NCI-H2196 (cell line): ENCODE data around the gene DDX24.

Source experiments
- DNase-seq: peaks from one replicate; lab custom pipeline; 2025; ENCODE audit not compliant: unreplicated experiment; lab: John Stamatoyannopoulos, UW

Gene DDX24

GRCh38 chr14:94049625-94050023, 31.4 kb downstream of the DDX24 start:
- DNase-seq = no peak

- no peak for DNase-seq
Measured at GRCh38 chr14:94048691-94049624, 32.0 kb downstream of the DDX24 start.

- DNase-seq = no peak
Measured at GRCh38 chr14:94047581-94047980, 33.4 kb downstream of the DDX24 start.

DNA sequence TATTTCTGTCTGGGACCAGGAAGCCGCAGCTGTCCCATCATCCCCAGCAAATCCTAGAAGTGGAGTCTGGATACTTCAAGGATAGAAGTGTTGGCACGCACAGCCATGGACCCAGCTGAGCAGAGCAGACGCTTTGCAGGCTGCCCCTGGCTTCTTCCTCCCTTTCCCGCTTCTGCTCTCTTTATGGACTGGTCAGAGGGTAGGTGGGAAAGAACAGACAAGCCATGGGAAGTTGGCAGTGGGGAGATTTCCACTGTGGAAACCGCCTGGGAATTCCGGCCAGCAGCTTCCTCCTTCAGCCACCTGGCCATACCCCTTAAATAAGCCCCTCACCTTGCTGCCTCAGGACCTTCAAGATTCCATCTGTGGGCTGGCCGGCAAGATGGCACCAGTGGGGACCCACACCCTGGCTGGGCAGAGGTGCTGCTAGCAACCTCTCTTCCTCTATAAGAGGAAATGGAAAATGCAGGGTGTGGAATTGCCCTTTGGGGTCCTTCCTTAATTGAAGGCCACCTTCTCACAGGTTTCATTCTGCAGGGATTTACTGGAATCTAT, 34.2 kb downstream of the DDX24 start:
- no peak for DNase-seq

GRCh38 chr14:94045563-94046345, 35.2 kb downstream of the DDX24 start:
- DNase-seq = no peak

DNA sequence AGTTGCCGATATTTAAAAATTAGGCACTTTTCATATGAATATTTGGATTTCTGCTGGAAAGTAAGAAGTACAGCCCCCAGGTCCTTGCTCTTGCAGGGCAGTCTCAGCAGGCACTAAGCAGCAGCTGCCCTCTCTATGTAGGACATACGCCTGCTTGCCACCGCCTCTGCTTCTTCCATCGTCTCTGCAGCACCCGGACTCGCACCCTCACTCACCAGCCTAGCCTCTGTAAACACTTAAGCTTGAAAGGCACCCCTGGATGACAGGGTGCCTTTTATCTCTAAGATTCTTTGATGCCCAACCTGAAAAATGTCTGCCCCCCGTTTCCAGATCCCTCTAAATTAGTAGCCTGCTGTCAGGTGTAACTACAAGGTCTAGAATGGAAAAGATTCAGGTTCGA, 35.9 kb downstream of the DDX24 start:
- DNase-seq = no peak

- DNase-seq = no peak
Measured at GRCh38 chr14:94044476-94045091, 36.4 kb downstream of the DDX24 start.

DNA sequence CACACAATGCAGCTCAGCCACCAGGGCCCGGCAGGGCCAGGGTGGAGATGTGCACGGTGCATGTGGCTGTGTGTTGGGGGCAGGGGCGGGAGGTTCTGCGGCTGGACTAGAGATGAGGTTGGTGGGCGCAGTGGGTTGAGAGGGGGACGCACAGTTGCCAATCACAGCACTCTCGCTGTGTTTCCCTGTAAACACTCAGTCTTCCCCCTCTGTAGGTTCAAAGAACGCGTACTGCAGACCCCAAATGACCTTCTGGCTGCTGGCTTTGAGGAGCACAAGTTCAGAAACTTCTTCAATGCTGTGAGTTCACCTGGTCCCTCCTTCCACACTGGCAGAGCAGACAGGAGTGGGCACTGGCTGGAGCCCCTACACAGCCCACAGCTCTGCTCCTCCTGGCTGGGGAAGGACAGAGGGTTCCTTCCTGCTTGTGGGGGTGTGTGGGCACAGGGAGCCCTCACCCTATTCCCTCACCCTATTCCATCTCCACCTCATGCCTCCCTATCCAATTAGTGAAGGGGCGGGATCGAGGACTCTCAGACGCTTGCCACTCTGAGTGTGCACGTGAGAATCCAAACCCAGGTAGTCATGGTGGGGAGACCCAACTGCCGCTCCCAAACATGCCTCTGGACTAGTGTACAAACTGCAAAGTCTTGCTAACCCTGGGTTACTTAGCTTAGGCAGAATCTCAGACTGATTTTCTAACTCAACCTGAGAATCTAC, 37.1 kb downstream of the DDX24 start:
- no peak for DNase-seq

DNA sequence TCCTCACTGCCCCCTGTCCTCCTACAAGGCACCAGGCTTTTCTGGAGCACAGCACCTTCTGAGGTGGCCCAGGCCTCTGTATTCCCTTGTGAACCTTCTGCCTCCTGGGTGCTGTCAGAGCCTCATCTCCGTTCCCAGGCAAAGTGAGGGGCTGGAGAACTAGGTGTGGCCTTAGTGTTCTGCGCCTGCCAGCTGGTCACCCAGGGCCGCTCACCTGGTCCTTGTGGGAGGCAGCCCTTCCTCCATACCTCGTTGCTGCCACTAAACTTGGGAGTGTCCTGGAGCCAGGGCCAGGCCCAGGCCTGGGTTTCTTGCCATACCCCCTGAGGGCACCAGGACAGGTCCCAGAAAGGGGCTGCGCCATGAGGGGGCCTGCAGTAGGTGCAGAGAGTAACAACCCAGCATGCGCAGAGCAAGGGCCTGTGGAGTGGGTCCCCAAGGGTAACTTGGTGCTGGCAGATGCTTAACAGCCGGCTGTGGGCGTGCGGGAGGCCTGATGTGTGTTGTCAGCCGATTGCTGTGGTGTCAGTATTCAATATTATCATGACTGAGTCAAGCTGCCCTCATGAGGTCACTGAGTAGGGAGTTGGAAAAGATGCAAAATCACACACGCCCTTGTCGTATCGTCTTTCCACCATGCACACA, 37.8 kb downstream of the DDX24 start:
- no peak for DNase-seq

DNA sequence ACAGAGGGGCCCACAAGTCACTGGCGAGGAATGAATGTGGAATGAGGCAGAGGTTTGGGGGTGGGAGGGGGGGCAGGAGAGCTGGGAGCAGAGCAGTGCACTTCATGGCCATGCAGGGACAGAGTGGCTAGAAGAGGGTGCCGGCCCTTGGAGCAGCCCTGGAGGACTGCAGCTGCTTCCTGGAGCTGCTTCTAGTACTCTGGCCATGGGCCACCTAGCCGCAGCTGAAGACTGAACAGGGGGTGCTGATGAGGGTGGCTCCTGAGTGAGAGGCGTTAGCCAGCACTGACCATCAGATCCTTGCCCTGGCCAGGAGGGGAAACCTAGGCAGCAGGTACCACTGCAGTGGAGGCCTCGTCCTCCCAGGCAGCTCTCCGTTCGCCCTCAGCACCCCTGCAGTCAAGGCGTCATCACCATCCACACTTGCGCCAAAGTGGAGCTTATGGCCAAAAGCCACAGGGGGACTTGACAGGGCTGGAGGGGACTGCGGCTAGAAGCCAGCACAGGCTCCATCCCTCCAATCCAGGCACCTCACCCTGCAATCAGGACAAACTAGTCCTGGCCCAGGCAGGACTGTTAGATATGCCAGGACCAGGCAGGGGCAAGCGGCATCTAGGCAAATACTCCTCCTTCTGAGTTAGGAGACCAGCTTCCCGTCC, 38.4 kb downstream of the DDX24 start:
- no peak for DNase-seq

- DNase-seq = no peak
Measured at GRCh38 chr14:94041551-94042346, 39.3 kb downstream of the DDX24 start.

DNA sequence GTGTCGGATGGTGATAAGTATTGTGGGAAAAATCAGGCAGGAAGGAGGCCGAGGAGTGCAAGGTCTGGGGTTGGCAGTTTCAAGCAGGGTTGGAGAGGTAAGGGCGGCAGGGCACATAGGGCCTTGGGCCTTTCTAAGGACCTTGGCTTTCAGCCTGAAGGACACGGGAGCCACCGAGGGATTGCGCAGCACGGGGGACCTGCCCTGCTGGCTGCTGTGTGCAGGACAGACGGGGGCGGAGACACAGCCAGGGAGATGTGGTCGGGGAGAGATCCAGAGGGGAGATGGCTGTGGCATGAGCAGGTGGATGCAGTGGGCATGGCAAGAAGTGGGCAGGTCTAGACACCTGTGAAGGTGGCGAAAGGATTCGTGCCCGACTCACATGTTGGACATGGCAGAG, 40.2 kb downstream of the DDX24 start:
- no peak for DNase-seq

DNA sequence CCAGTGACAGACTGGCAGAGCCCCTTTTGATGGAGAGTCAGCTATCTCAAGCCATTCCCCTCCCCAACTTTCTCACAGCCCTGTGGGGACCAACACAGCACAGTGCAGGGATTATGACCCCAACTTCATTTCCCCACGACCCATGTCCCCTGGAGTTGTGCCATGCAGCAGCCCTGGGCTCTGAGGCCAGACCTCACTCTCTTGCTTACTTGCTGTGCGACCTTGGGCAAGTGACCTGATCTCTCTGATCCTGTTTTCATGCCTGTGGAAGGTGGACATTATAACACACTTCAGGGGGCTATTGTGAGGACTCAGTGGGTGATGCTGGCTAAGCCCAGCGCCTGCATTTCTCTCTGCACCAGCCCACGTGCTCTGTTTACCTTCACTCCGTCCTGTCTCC, 40.8 kb downstream of the DDX24 start:
- no peak for DNase-seq

GRCh38 chr14:94038921-94039629, 41.9 kb downstream of the DDX24 start:
- no peak for DNase-seq

DNA sequence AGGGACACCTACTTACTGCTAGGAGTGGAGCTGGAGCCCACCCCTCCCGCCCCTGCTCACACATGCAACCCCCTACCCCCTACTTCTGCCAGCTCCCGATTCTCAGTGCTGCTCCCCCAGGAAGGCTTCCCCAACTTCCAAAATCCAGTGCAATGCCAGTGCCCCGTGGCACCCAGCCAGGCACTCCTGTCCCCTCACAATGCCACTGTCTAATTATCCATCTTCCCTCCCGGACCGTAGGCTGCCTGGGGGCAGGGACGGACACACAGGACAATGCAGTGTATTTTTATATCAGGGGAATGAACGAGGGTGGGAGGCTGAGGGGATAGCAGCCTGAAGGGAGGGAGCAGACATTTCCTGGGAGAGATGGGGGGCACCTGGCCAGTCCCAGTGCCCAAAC, 42.5 kb downstream of the DDX24 start:
- DNase-seq = no peak

GRCh38 chr14:94037954-94038353, 43.0 kb downstream of the DDX24 start:
- no peak for DNase-seq

GRCh38 chr14:94036313-94037167, 44.5 kb downstream of the DDX24 start:
- DNase-seq = no peak
